ENCODE data around the gene ZNF136.

Gene ZNF136

GRCh38 chr19:12194827-12195731 is 32.2 kb downstream of the ZNF136 start:
- peak; percentile 75 for DNase-seq (ENCODE audit: low read depth)

- DNase-seq (ENCODE audit: low read depth): no peak
These were observed 35.2 kb downstream of the ZNF136 start for GRCh38 chr19:12198136-12198535.

- DNase-seq (ENCODE audit: low read depth): no peak
These were observed 37.0 kb downstream of the ZNF136 start for GRCh38 chr19:12199757-12200419.

- no peak for DNase-seq (ENCODE audit: low read depth)
These were observed 39.4 kb downstream of the ZNF136 start for GRCh38 chr19:12202250-12202649.

GRCh38 chr19:12205296-12205695 is 42.4 kb downstream of the ZNF136 start:
- DNase-seq (ENCODE audit: low read depth): no peak

GRCh38 chr19:12208221-12208620 is 45.3 kb downstream of the ZNF136 start:
- DNase-seq (ENCODE audit: low read depth): no peak

- DNase-seq (ENCODE audit: low read depth): no peak
These were observed 54.4 kb downstream of the ZNF136 start for GRCh38 chr19:12217332-12217731.

GRCh38 chr19:12222980-12223630 is 60.2 kb downstream of the ZNF136 start:
- DNase-seq (ENCODE audit: low read depth): no peak

GRCh38 chr19:12224676-12225075 is 61.8 kb downstream of the ZNF136 start:
- peak; percentile 25 for DNase-seq (ENCODE audit: low read depth)

GRCh38 chr19:12229990-12230389 is 67.1 kb downstream of the ZNF136 start:
- DNase-seq (ENCODE audit: low read depth): no peak

- peak; percentile 1 for DNase-seq (ENCODE audit: low read depth)
These were observed 68.1 kb downstream of the ZNF136 start for GRCh38 chr19:12230751-12231733.

- DNase-seq (ENCODE audit: low read depth): no peak
These were observed 70.1 kb downstream of the ZNF136 start for GRCh38 chr19:12232961-12233360.

- DNase-seq (ENCODE audit: low read depth): no peak
These were observed 74.4 kb downstream of the ZNF136 start for GRCh38 chr19:12237143-12237839.
